Adrenal gland (tissue), 12 donors: ENCODE measurements around the gene PLXNC1. TPM values are rescaled to one million over a fixed set of nuclear protein-coding genes. Genes with fewer than 3 reads are reported as not detected.

ENCODE experiments used
- DNase-seq, 7 donors: peaks; one replicate each; pipeline ENCODE4 v3.0.0-alpha.2; 2019 to 2020
- H3K27ac ChIP-seq, 5 donors: fragments of 200-600 bp; sonication (generic) in 4 of 5; 1 replicate in 3 of 5; 2 replicates in 2 of 5; pipeline versions ENCODE4 v1.5.1 to v1.8.0; 2016 to 2020; ENCODE audit warnings: mild to moderate bottlenecking in 1 of 5
- H3K27me3 ChIP-seq: fragments of 200-600 bp; 2 replicates; pipeline ENCODE4 v1.8.0; 2021
- H3K36me3 ChIP-seq, 2 donors: fragments of 200-600 bp; replicated peaks in 1 of 2; 1 replicate in 1 of 2; 2 replicates in 1 of 2; pipeline versions ENCODE4 v1.5.1 to v1.8.0; 2018 to 2022
- H3K4me1 ChIP-seq, 2 donors: fragments of 200-600 bp; replicated peaks in 1 of 2; 1 replicate in 1 of 2; 2 replicates in 1 of 2; pipeline versions ENCODE4 v1.5.1 to v1.8.0; 2018 to 2021
- H3K4me3 ChIP-seq, 4 donors: fragments of 200-600 bp; sonication (generic) in 3 of 4; one replicate each; pipeline ENCODE4 v1.5.1; 2016 to 2018
- H3K9me3 ChIP-seq, 3 donors: fragments of 200-600 bp; sonication (generic) in 1 of 3; replicated peaks in 1 of 3; 1 replicate in 2 of 3; 2 replicates in 1 of 3; pipeline versions ENCODE4 v1.5.1 to v1.8.0; 2016 to 2021
- POLR2A ChIP-seq, 2 donors: fragments of 450-650 bp; IDR thresholded peaks; one replicate each; pipeline ENCODE4 v1.6.1; 2017; ENCODE audit warnings: antibody characterized with exemption in 2 of 2, mild to moderate bottlenecking in 2 of 2, moderate library complexity in 1 of 2
- WGBS, 4 donors: extraction: QIAGEN DNeasy Blood & Tissue Kit in 2 of 4; methylation state at CpG; one replicate each; pipeline versions ENCODE4 v1.1.5 to v1.1.7; 2013 to 2017; 5-methylcytosine and 5-hydroxymethylcytosine counted together
- intact Hi-C, 2 donors: fragments of 100-400 bp; cut with DNase I; formaldehyde crosslinking; loops; one replicate each; pipeline versions ENCODE4 v1.14.1 to v1.15.0; 2022 to 2023
- polyA plus RNA-seq, 3 donors: library from polyadenylated mRNA; stranded (reverse); fragments of 200-250 nt in 2 of 3; fragments of 350-450 nt in 1 of 3; fragmentation: Illumina TruSeq in 1 of 3; extraction: RNeasy Lipid Tissue Mini Kit (QIAGEN cat#74804) in 1 of 3; gene quantifications; one replicate each; pipeline ENCODE4 v1.2.3, GENCODE V29; 2013 to 2014
- total RNA-seq, 9 donors: library from RNA; depleted of rRNA in 4 of 9; stranded (reverse); fragments of >200 nt in 4 of 9; fragments of 120-200 nt in 1 of 9; fragmentation: NEBNext Ultra II Directional in 1 of 9; extraction: Animal tissue kit (Norgen Biotek cat#: 25700) in 1 of 9; gene quantifications; one replicate each; pipeline versions ENCODE4 v1.1.0 to v1.2.4, GENCODE V29; 2013 to 2023
- TF ChIP-seq, protein P1 (sequence below), 6 experiments: fragments of 450-650 bp in 4 of 6; fragments of 200-600 bp in 2 of 6; sonication (generic) in 1 of 6; IDR thresholded peaks; 1 replicate in 5 of 6; 2 replicates in 1 of 6; pipeline versions ENCODE4 v1.5.1 to v1.8.0; 2016 to 2021; ENCODE audit warnings: antibody characterized with exemption in 6 of 6, mild to moderate bottlenecking in 2 of 6, moderate library complexity in 1 of 6
- donor health status: healthy with polysubstance abuse.
- donor health status: Bipolar disorder and iron deficiency.
- donor health status: DM: yes; HTN: yes; CAD: no.
- donor health status: DM: no; HTN: no; CAD: no.
- donor health status: DM: no; HTN: no; CAD: no.
- donor health status: DM: yes; HTN: yes; CAD: no.

PLXNC1 gene
- total and polyA plus RNA-seq, 12 donors = 2.5 to 23.4 (median 12.3) TPM

DNA sequence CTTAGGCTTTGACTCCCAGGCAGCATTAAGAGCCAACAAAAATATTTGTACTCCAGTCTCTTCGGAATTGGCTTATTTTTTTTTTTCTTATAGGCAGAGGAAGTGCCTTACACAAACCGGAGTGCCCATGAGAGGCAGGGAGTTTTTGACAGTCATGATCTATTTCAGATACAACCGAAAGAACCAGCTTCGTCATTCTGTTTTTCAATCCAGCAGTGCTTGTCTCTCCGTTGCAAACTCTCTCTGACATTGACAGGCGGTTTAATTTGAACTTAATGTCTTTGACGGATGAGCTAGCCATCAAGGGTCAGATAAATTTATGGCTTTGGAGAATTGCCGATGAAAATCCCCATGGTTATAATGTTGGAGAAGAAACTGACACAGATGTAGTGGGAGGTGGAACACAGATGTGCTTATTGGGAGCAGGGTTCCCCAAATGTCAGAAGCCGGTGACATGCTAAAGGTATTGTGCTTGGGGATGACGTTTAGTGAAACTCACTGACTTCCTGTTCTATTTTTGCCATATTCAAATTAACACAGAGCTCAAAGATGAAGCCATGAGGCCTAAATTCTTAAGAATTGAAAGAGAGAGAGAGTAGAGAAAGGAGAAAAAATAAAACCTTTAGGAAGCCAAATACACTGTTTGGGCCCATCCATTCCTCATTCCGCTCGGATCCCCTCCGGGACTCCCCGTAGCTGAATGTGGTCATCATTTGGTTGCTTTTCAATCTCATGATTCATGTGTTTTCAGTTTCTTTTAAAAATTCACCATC, 59.7 kb downstream of the PLXNC1 start:
- no peak for TF ChIP-seq POLR2A (IDR thresholded peaks at IDR 0.05)
- intact Hi-C loops = no loop called here
- Histone ChIP-seq H3K9me3 (no peaks in the 10 kb centered on the region), H3K27me3 (no peaks in the 10 kb centered on the region), H3K4me3 (peak overlapping the region in 1 of 4 donors; percentile 39), H3K36me3 (no peaks in the 10 kb centered on the region), H3K4me1 (peaks cover 16 to 21% of the 10 kb centered on the region in 2 donors), H3K27ac (peak overlapping the region in 4 of 5 donors; percentile 28 to 69 (median 56))
- 16 to 28% (median 19%) methylated on average over 14 of the region's 14 CpGs for WGBS, 4 donors
- DNase-seq = peak in 4 of 7 donors; percentile 10 to 27 (median 22)

DNA sequence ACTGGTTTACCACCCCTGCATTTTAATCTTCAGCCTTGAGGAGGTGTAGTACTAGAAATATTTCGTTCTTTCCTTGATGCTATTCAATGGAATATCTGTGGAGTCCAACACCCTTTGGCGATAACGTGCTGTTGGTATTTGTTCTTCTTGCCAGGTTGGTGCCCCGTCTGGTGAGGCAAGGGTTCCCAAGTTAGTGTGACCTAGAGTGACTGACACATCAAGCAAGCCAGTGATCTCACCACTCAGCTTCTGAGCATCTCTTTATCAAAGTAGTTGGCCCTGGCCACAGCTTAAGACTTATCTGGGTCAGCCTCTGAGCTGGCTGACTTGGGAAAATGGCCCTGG, 60.2 kb downstream of the PLXNC1 start:
- DNase-seq = peak in 6 of 7 donors; percentile 30 to 68 (median 58)
- H3K4me3 ChIP-seq = peak overlapping the region in 1 of 4 donors; percentile 39
- H3K36me3 ChIP-seq = no peaks in the 10 kb centered on the region
- TF ChIP-seq, protein P1, sequence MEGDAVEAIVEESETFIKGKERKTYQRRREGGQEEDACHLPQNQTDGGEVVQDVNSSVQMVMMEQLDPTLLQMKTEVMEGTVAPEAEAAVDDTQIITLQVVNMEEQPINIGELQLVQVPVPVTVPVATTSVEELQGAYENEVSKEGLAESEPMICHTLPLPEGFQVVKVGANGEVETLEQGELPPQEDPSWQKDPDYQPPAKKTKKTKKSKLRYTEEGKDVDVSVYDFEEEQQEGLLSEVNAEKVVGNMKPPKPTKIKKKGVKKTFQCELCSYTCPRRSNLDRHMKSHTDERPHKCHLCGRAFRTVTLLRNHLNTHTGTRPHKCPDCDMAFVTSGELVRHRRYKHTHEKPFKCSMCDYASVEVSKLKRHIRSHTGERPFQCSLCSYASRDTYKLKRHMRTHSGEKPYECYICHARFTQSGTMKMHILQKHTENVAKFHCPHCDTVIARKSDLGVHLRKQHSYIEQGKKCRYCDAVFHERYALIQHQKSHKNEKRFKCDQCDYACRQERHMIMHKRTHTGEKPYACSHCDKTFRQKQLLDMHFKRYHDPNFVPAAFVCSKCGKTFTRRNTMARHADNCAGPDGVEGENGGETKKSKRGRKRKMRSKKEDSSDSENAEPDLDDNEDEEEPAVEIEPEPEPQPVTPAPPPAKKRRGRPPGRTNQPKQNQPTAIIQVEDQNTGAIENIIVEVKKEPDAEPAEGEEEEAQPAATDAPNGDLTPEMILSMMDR (IDR thresholded peaks at IDR 0.05) = no peak
- TF ChIP-seq POLR2A (IDR thresholded peaks at IDR 0.05) = no peak
- intact Hi-C loops = no loop called here
- WGBS, 4 donors = 39 to 59% (median 51%) methylated on average over 4 of the region's 4 CpGs
- no peaks in the 10 kb centered on the region for H3K27me3 ChIP-seq
- H3K4me1 ChIP-seq = peaks cover 16 to 21% of the 10 kb centered on the region in 2 donors
- H3K27ac ChIP-seq = peak overlapping the region in 3 of 5 donors; percentile 52 to 69 (median 60)
- H3K9me3 ChIP-seq = no peaks in the 10 kb centered on the region

DNA sequence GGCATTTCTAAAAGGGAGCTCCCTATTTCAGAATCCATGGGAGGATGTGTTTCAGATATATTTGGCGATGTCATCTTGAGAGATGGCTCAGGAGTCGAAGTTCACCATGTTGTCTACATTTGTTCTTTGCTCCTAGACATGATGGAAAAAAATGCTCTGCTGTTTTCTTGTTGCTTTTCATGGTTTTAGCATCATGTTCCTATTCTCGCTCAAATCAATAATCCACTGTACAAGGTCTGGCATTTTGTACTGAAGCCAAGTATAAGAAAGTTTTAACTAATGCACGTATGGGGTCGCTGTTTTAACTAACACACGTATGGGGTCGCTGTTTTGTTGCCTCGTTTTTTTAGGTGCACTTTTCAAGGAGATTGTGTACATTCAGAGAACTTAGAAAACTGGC, 60.9 kb downstream of the PLXNC1 start:
- DNase-seq = no peak
- intact Hi-C loops = no loop called here
- no peak for TF ChIP-seq POLR2A (IDR thresholded peaks at IDR 0.05)
- TF ChIP-seq, protein P1 (IDR thresholded peaks at IDR 0.05) = no peak
- 76 to 81% (median 79%) methylated on average over 8 of the region's 8 CpGs for WGBS, 4 donors
- Histone ChIP-seq H3K27me3 (no peaks in the 10 kb centered on the region), H3K27ac (peak overlapping the region in 1 of 5 donors; percentile 60), H3K9me3 (no peaks in the 10 kb centered on the region), H3K4me3 (no peak overlapping the region), H3K36me3 (no peaks in the 10 kb centered on the region), H3K4me1 (peaks cover 16 to 21% of the 10 kb centered on the region in 2 donors)

DNA sequence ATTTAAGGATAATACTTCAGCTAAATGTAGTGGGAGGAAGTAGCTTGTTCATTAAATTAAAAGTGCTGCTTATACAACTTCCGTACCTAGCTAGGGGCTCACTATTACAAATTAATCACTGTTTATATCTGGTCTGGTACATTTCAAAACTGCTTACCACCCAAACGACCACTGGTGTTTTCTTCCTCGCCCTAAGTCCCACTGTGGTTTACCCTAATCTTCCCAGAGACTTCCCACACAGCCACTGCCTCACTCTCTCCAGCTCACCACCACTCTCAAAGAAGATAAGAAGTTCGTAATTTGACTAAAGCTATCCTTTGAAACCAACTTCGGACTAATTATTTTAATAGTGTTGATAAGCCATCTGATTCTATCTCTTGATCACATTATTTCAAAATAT, 62.6 kb downstream of the PLXNC1 start:
- intact Hi-C loops = no loop called here
- H3K4me1 ChIP-seq = peaks cover 16 to 18% of the 10 kb centered on the region in 2 donors
- 69 to 76% (median 73%) methylated on average over 5 of the region's 5 CpGs for WGBS, 4 donors
- no peak overlapping the region for H3K27ac ChIP-seq
- H3K36me3 ChIP-seq = no peaks in the 10 kb centered on the region
- no peak overlapping the region for H3K4me3 ChIP-seq
- DNase-seq = no peak
- no peak for TF ChIP-seq POLR2A (IDR thresholded peaks at IDR 0.05)
- TF ChIP-seq, protein P1 (IDR thresholded peaks at IDR 0.05) = no peak
- no peaks in the 10 kb centered on the region for H3K27me3 ChIP-seq
- no peaks in the 10 kb centered on the region for H3K9me3 ChIP-seq

DNA sequence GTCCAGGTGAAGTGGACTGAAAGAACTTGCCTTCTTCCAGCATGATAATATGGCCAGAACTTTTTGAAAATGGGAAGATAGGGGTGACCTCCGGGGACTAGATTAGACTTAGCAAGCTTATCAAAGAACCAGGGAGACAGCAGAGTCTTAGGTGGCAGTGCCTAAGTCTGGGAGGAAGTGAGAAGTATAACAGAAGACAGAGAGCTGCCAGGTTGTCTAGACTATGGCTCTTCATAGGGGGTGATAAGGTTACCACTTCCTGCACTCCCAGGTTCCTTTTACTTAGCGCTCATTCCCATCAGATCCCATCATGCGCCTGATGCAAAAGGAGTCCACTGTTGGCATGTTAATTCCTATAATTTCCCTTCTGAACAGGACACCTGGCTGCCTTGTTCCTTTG, 69.9 kb downstream of the PLXNC1 start:
- H3K4me3 ChIP-seq = no peak overlapping the region
- H3K27ac ChIP-seq = no peak overlapping the region
- no peaks in the 10 kb centered on the region for H3K36me3 ChIP-seq
- H3K27me3 ChIP-seq = no peaks in the 10 kb centered on the region
- intact Hi-C loops = no loop called here
- WGBS, 4 donors = 96 to 98% (median 96%) methylated on average over 3 of the region's 3 CpGs
- no peaks in the 10 kb centered on the region for H3K4me1 ChIP-seq
- no peak for DNase-seq
- TF ChIP-seq, protein P1 (IDR thresholded peaks at IDR 0.05) = no peak
- H3K9me3 ChIP-seq = no peaks in the 10 kb centered on the region
